Chondrocyte (in vitro differentiated cells): Measurements from ENCODE around the gene PCGF1. TPM values are rescaled to one million over a fixed set of nuclear protein-coding genes. Genes with fewer than 3 reads are reported as not detected.
A peak's percentile ranks its signal among the peaks of the same experiment; 100 is the strongest.

Experiments used
- DNase-seq: peaks from one replicate; pipeline ENCODE4 v3.0.0; 2021; ENCODE audit warnings: mixed read lengths, low spot score
- H3K27ac Mint-ChIP-seq: one replicate; pipeline ENCODE4 v1.8.0; 2021; ENCODE audit warnings: mild to moderate bottlenecking, moderate library complexity, mixed read lengths; ENCODE audit not compliant: unreplicated experiment
- H3K27me3 Mint-ChIP-seq: 2 replicates; pipeline ENCODE4 v1.8.0; 2021; ENCODE audit warnings: low read depth, mixed read lengths
- H3K36me3 Mint-ChIP-seq: 2 replicates; pipeline ENCODE4 v1.8.0; 2021; ENCODE audit warnings: low read depth, mixed read lengths
- H3K4me1 Mint-ChIP-seq: 2 replicates; pipeline ENCODE4 v1.8.0; 2021; ENCODE audit warnings: low read depth, mild to moderate bottlenecking, mixed read lengths
- H3K4me3 Mint-ChIP-seq: one replicate; pipeline ENCODE4 v1.8.0; 2021; ENCODE audit warnings: mild to moderate bottlenecking, moderate library complexity, mixed read lengths; ENCODE audit not compliant: unreplicated experiment
- H3K9me3 Mint-ChIP-seq: 2 replicates; pipeline ENCODE4 v1.8.0; 2021; ENCODE audit warnings: low read depth, mixed read lengths
- total RNA-seq: library from RNA; stranded (reverse); gene quantifications from 3 replicates; pipeline ENCODE4 v1.2.1, GENCODE V29; 2021
- TF ChIP-seq, protein P1 (sequence below): fragments of 200-600 bp; sonication (generic); IDR thresholded peaks from 2 replicates; pipeline ENCODE4 v1.5.0; 2021; ENCODE audit warnings: antibody characterized with exemption, mild to moderate bottlenecking, moderate library complexity

PCGF1 gene
- total RNA-seq, 1 donor from 2014 or later: 30.7 TPM

DNA sequence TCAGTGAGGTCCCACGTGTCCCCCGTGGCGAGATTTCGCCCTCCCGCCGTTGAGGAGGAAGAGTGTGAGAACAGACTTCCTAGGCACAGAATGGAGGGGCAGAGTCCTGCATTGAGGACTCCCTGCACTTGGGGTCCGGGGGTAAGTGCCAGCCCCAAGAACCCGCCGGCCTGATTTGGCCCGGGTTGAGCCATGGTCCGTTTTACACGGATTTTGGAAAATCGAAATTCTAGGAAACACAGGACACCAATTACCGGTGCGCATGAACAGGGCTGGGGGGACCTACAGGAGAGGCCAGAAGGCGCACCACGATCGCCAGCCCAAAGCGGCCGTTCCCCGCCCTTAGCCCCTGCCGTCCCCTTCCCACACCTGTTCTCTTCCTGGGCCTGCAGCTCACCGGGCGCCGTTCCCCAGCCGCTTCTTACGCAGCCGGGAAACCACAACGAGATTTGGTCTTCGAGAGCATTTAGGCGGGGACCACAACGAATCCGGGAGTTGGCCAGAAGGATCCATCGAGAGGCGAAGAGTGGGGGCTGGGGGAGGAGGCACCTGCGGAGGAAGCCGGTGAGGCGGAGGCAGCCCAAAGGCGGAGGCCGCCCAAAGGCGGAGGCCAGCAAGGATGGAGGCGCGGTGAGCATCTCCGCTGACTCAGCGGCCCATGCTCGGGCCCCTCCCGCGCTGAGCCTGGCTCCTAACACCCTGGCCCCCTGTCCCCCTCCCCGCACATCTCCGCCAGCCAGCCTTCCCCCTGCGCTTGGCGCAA is 6.3 kb upstream of the PCGF1 start:
- no peak overlapping the region for H3K27ac Mint-ChIP-seq
- H3K36me3 Mint-ChIP-seq: no peaks in the 10 kb centered on the region
- H3K4me3 Mint-ChIP-seq: no peak overlapping the region
- TF ChIP-seq, protein P1, sequence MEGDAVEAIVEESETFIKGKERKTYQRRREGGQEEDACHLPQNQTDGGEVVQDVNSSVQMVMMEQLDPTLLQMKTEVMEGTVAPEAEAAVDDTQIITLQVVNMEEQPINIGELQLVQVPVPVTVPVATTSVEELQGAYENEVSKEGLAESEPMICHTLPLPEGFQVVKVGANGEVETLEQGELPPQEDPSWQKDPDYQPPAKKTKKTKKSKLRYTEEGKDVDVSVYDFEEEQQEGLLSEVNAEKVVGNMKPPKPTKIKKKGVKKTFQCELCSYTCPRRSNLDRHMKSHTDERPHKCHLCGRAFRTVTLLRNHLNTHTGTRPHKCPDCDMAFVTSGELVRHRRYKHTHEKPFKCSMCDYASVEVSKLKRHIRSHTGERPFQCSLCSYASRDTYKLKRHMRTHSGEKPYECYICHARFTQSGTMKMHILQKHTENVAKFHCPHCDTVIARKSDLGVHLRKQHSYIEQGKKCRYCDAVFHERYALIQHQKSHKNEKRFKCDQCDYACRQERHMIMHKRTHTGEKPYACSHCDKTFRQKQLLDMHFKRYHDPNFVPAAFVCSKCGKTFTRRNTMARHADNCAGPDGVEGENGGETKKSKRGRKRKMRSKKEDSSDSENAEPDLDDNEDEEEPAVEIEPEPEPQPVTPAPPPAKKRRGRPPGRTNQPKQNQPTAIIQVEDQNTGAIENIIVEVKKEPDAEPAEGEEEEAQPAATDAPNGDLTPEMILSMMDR: no peak
- H3K9me3 Mint-ChIP-seq: no peaks in the 10 kb centered on the region
- H3K27me3 Mint-ChIP-seq: peaks cover 66% of the 10 kb centered on the region
- H3K4me1 Mint-ChIP-seq: peaks cover 7% of the 10 kb centered on the region
- DNase-seq: peak; percentile 69

GRCh38 chr2:74512744-74513604 is 5.5 kb upstream of the PCGF1 start:
- Mint-ChIP-seq H3K4me3 (no peak overlapping the region), H3K9me3 (no peaks in the 10 kb centered on the region), H3K36me3 (peaks cover 1% of the 10 kb centered on the region), H3K4me1 (peaks cover 13% of the 10 kb centered on the region), H3K27ac (no peak overlapping the region), H3K27me3 (peaks cover 63% of the 10 kb centered on the region)
- peak; percentile 66 for DNase-seq
- TF ChIP-seq, protein P1: no peak

DNA sequence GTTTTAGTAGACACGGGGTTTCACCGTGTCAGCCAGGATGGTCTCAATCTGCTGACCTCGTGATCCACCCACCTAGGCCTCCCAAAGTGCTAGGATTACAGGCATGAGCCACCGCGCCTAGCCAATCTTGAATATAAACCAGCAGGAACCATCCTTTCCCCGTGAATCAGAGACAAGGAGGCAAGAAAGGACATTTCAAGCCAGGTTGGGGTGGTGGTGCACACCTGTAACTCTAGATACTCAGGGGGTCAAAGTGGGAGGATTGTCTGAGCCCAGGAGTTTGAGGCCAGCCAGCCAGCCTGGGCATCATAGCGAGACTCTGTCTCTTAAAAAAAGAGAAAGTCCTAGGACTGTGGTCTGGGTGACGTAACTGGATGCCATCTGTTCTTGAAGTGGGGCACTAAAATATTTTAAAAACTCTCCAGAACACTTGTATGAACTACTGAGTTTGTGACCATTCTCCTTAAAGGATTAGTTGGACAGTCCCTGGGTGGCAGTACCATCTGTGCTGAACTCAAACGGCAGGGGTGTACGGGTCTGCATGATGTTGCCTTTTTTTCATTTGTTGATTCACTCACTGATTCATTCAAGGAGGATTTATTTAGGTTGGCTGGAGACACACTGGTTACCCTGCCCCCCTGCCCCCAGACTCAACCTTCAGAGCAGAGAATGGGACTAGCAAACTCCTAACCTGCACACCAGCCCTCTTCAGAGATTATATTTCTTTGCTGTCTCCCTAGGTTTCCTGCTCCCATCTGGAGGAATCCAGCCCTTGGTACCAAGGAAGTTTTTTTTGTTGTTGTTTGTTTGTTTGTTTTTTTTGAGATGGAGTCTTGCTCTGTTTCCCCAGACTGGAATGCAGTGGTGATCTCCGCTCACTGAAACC is 3.9 kb upstream of the PCGF1 start:
- Mint-ChIP-seq H3K9me3 (no peaks in the 10 kb centered on the region), H3K36me3 (peaks cover 6% of the 10 kb centered on the region), H3K27me3 (peaks cover 48% of the 10 kb centered on the region), H3K4me3 (no peak overlapping the region), H3K27ac (no peak overlapping the region), H3K4me1 (peaks cover 21% of the 10 kb centered on the region)
- no peak for DNase-seq
- TF ChIP-seq, protein P1: no peak

DNA sequence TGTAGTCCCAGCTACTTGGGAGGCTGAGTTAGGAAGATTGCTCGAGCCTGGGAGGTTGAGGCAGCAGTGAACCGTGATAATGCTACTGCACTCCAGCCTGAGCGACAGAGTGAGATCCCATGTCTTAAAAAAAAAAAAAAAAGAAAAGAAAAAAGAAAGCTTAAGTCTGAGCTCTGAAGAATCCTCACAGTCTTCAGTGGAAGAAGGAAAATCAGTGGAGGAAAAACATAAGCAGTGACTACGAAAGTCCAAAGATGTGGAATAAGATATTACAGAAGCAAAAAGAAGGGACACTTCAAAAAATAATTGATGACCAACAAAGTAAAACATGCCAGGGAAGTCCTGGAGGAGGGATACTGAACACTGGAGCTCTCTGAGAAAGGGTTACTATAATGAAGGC is 2.8 kb upstream of the PCGF1 start:
- no peak for DNase-seq
- peaks cover 6% of the 10 kb centered on the region for H3K36me3 Mint-ChIP-seq
- no peaks in the 10 kb centered on the region for H3K9me3 Mint-ChIP-seq
- no peak overlapping the region for H3K4me3 Mint-ChIP-seq
- TF ChIP-seq, protein P1: no peak
- H3K27ac Mint-ChIP-seq: no peak overlapping the region
- H3K27me3 Mint-ChIP-seq: peaks cover 45% of the 10 kb centered on the region
- peaks cover 28% of the 10 kb centered on the region for H3K4me1 Mint-ChIP-seq
